Calu3 (cell line): Measurements from ENCODE around the gene ZNF333. TPM values are rescaled to one million over a fixed set of nuclear protein-coding genes. Genes with fewer than 3 reads are reported as not detected.

ENCODE experiments used
- BruUV-seq: library from RNA; stranded (reverse); fragments of 400-500 nt; replicated peaks from 2 replicates; lab custom pipeline; 2021; lab: Mats Ljungman, UMichigan
- CTCF ChIA-PET: fragments of 300-600 bp; sonication (Branson Sonifier 250); formaldehyde crosslinking; loops from one replicate; lab custom pipeline; 2022; ENCODE audit warnings: antibody characterized with exemption; lab: Charles Lee
- DNase-seq: peaks from one replicate; pipeline ENCODE4 v3.0.0; 2022
- H3K27ac Mint-ChIP-seq: one replicate; pipeline ENCODE4 v1.8.0; 2022; ENCODE audit warnings: mixed read lengths; ENCODE audit not compliant: unreplicated experiment
- H3K27me3 Mint-ChIP-seq: one replicate; pipeline ENCODE4 v1.8.0; 2022; ENCODE audit warnings: mixed read lengths; ENCODE audit not compliant: unreplicated experiment
- H3K36me3 Mint-ChIP-seq: one replicate; pipeline ENCODE4 v1.8.0; 2022; ENCODE audit warnings: mild to moderate bottlenecking, moderate library complexity, mixed read lengths; ENCODE audit not compliant: insufficient read depth, unreplicated experiment
- H3K4me1 Mint-ChIP-seq: one replicate; pipeline ENCODE4 v1.8.0; 2022; ENCODE audit warnings: mild to moderate bottlenecking, low read depth, mixed read lengths; ENCODE audit not compliant: unreplicated experiment
- H3K4me3 Mint-ChIP-seq: one replicate; pipeline ENCODE4 v1.8.0; 2022; ENCODE audit warnings: mild to moderate bottlenecking, low read depth, moderate library complexity, mixed read lengths; ENCODE audit not compliant: unreplicated experiment
- H3K9me3 Mint-ChIP-seq: one replicate; pipeline ENCODE4 v1.8.0; 2022; ENCODE audit warnings: low read depth, mixed read lengths; ENCODE audit not compliant: unreplicated experiment
- CTCF ChIP-seq: fragments of 200-600 bp; IDR thresholded peaks from one replicate; pipeline ENCODE4 v1.8.0; 2022; ENCODE audit warnings: antibody characterized with exemption; ENCODE audit not compliant: unreplicated experiment
- intact Hi-C: fragments of 100-400 bp; cut with micrococcal nuclease; formaldehyde crosslinking; loops from one replicate; pipeline ENCODE4 v1.10.0; 2022; ENCODE audit not compliant: unreplicated experiment
- total RNA-seq: library from RNA; stranded (reverse); gene quantifications from 2 replicates; pipeline ENCODE4 v1.2.3, GENCODE V29; 2022

The ZNF333 gene
- total RNA-seq, 1 experiment from 2014 or later, result 5.8 TPM

- no peak overlapping the region for H3K27ac Mint-ChIP-seq
- no TSS peak for BruUV-seq
- intact Hi-C loops, result no loop called here
- CTCF ChIA-PET, result no interaction called here
- no peaks in the 10 kb centered on the region for H3K27me3 Mint-ChIP-seq
- H3K4me1 Mint-ChIP-seq, result no peaks in the 10 kb centered on the region
- H3K36me3 Mint-ChIP-seq, result peaks cover 8% of the 10 kb centered on the region
- no peak overlapping the region for H3K4me3 Mint-ChIP-seq
- TF ChIP-seq CTCF, result no peak
- DNase-seq, result no peak
- H3K9me3 Mint-ChIP-seq, result peaks cover 9% of the 10 kb centered on the region
Observed at GRCh38 chr19:14722127-14722526, 32.3 kb downstream of the ZNF333 start.

- no peak for DNase-seq
- intact Hi-C loops, result no loop called here
- Mint-ChIP-seq H3K4me3 (no peak overlapping the region), H3K27me3 (no peaks in the 10 kb centered on the region), H3K9me3 (peaks cover 18% of the 10 kb centered on the region), H3K36me3 (no peaks in the 10 kb centered on the region), H3K27ac (no peak overlapping the region), H3K4me1 (no peaks in the 10 kb centered on the region)
- no peak for TF ChIP-seq CTCF
- CTCF ChIA-PET, result no interaction called here
- BruUV-seq, result no TSS peak
Observed at GRCh38 chr19:14728595-14728994, 38.7 kb downstream of the ZNF333 start.

- TF ChIP-seq CTCF, result no peak
- CTCF ChIA-PET, result no interaction called here
- Mint-ChIP-seq H3K4me3 (no peak overlapping the region), H3K9me3 (peaks cover 20% of the 10 kb centered on the region), H3K27me3 (no peaks in the 10 kb centered on the region), H3K27ac (no peak overlapping the region), H3K36me3 (no peaks in the 10 kb centered on the region), H3K4me1 (no peaks in the 10 kb centered on the region)
- intact Hi-C loops, result no loop called here
- no peak for DNase-seq
- no TSS peak for BruUV-seq
Observed at GRCh38 chr19:14731200-14731599, 41.4 kb downstream of the ZNF333 start.

- no peaks in the 10 kb centered on the region for H3K4me1 Mint-ChIP-seq
- H3K36me3 Mint-ChIP-seq, result no peaks in the 10 kb centered on the region
- DNase-seq, result no peak
- intact Hi-C loops, result no loop called here
- H3K27ac Mint-ChIP-seq, result no peak overlapping the region
- peaks cover 17% of the 10 kb centered on the region for H3K9me3 Mint-ChIP-seq
- TF ChIP-seq CTCF, result no peak
- H3K4me3 Mint-ChIP-seq, result no peak overlapping the region
- H3K27me3 Mint-ChIP-seq, result no peaks in the 10 kb centered on the region
- no TSS peak for BruUV-seq
- CTCF ChIA-PET, result no interaction called here
Observed at GRCh38 chr19:14732510-14732909, 42.7 kb downstream of the ZNF333 start.
